ENCODE measurements around the gene KSR2.
A peak's percentile ranks its signal among the peaks of the same experiment; 100 is the strongest.

Gene KSR2

DNA sequence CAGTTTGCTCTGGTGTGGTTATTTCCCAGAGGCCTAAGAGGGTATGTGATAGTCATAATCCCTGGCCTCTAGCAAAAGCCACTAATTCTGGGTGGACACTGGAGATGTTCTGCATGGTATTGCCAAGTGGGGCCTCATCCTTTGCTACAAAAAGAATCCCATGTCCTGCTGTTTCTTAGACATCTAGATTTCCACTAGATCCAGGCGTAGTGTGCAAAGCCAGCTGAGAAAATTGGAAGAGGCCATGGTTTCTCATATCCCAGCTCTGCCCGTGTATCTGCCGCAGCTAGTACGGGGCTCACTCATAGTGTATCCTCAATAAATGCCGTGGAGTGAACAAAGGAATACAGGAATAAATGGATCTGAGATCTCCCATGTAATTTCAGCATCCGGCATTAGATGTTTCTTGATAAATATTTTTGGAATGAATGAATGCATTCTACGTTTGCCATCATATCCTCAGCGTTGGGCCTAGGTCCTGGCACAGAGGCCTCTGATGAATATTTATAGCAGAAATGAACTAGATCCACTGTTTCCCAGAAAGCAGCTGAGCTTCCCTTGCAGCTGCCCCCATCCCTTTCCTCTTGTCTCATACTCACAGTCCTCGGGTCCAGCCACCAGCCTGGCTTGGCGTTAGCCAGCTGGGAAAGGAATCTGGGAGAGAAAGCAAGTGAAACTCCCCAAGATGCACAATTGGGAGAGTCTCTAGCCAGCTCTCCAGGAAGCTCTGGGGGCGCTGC is 531.1 kb downstream of the KSR2 start:
- DNase-seq = no peak

DNA sequence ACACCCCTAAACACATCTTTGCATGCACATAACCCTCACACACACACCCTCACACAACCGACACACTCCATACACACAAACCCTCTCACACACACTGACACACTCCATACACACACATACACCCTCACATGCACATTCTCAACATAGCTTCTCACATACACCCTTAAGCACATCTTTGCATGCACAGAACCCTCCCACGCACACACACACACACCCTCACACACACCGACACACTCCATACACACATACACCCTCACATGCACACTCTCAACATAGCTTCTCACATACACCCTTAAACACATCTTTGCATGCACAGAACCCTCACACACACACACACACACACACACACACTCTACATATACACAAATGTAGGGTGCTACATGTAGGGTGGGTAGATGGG is 534.9 kb downstream of the KSR2 start:
- no peak for DNase-seq

DNA sequence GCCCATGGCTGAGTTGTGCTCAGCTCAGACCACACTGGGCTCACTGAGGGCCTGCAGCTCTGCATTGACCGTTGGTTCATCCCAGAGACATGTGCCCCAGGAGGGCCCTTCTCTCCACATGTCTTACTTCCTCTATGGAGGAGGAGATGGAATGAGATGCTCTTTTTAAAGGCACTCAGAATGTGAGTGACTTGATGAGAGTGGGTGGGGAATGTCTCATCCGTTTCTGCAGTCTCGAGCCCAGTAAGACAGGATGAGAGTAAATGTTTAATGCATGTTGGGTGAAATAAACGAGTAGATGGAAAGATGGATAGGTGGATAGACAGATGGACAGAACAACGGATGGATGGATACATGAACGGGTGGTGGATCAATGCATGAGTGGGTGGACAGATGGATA is 538.5 kb downstream of the KSR2 start:
- no peak for DNase-seq

DNA sequence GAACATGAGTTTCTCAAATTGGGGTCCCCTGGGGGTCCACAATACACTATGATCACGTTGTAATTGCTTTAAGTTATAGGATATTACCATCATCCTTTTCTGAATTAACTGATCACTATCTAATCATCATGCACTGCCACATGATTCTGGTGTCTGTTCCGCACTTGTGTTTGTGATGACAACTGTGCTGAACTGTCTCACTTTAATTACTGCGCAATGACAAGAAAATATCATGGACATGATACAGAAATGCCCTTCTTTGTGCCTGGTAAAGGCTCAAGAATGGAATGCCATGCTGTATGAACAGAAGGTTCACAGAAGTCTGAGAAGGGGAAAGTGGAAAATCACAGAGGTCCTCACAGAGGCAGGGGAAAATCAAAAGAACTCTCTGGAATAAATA is 541.6 kb downstream of the KSR2 start:
- no peak for DNase-seq

DNA sequence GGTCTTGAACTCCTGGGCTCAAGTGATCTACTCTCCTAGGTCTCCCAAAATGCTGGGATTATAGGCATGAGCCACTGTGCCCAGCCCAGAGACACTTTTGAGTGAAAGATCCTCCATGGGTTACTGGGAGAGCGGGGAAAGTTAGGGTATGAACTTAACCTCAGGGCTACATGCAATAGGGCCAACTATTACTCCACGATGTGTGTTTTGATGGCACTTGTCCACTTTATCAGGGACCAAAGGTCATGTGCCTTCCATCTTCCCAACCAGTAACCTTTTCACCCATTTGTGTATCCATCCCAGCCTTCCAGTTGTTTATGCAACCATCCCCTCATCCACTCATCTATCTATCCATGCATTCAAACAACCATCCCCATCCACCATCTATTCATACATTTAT is 546.8 kb downstream of the KSR2 start:
- DNase-seq = no peak

DNA sequence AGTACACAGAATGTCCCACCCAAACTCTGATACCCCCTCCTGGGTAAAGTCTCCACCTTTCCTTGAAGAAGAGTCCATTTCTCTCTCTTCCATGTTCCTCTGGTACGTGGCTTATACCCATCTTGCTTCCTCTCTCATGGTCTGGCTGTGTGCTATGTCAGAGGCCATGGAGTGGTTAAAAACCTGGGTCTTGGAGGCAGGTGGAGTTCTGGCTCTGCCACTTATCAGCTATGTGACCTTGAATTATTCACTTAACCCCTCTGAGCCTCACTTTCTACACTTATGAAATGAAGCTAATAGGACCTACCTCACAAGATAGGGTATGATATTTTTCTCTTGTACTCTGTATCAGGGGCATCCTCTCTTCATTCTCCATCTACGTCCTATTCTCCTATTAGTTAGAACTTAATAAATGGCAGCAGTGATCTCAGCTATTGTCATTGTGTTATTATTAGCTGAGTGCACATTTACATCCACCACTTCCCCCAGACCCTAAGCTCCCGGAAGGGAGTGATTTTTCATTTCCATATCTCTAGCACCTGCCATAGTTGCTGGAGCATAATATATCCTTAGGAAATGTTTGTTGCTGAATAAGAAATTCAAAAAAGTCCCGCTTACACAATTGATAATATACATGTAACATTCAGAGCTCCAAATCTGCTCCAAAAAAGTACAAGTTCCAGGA is 547.6 kb downstream of the KSR2 start:
- no peak for DNase-seq

DNA sequence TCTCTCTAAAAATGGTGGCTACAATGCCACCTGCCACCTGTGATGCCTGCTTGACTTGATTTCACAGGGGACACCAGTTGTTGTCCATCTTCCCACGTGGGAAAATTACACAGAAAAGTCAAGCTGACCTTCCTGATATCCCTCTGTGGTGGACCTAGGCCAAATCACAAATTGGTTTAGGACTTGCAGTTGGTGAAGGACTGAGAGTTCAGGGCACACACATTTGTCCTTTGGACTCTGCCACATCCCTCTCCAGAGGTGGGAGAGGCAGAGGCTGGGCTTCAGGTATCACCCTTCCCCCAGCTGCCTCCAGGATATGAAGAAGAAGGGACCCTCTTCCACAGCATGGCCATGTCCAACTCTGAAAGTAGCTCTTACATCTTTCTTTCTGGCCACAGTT is 551.8 kb downstream of the KSR2 start:
- DNase-seq = no peak

DNA sequence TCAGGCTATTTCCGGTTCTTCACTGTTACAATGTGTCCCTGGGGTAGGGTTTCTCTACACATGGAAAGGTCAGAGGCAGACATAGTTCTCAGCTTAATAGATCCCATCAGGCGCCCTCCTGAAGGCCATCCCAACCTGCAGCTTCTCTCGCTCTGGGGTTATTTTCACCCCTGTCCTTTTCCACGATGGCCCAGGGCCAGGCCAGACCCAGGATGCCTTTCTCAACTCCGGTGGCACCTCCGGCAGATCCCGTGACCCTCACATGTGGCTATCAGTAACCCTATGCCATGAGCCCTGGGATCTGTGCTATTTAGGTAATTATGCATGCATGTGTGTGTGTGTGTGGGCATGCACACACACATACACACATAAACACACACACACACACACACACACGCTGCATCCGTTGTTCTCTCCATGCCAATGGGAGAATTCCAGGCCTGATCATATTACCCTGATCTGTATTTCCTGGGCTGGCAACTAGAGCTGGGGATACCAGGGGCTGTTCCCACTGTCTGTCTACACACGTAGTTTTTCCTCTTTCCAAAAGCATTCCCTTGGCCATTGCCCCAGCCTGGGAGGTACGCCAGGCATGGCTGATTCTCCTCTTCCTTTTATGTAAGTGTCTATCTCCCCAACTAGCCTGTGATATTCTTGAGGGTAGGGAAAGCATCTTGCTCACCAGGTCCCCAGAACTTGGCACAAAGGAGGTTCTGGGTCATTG is 556.2 kb downstream of the KSR2 start:
- DNase-seq = no peak

DNA sequence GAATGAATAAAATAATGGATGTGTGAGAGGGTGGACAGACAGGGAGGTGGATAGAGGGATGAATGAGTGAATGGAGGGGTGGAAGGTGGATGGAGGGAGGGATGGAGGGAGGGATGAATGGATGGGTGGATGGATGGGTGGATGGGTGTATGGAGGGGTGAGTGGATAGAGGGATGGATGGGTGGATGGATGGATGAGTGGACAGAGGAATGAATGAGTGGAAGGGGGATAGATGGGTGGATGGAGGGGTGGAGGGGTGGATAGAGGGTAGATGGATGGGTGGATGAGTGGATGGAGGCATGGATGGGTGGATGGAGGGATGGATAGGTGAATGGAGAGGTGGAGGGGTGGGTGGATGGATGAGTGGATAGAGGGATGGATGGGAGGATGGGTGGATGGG is 559.5 kb downstream of the KSR2 start:
- no peak for DNase-seq

GRCh38 chr12:117408161-117408791 is 560.5 kb downstream of the KSR2 start:
- peak; percentile 48 for DNase-seq

DNA sequence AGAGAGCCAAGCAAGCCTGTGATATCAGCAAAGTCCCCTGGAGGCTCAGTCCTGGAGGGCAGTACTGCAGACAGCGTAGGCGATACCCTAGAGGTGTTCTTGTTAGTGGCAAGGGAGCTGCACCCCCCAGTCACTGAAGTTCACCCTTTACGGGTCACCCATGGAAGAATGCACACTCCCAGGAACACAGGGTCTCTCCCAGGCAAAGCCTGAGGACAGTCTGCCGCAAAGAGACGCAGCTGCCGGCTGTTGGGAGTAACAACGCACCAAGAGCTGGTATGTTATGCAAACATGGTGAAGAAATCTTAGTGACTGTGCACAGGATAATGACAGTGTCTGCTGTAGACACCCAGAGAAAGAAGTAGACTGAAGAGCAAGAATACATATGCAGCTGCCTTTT is 563.9 kb downstream of the KSR2 start:
- DNase-seq = no peak

DNA sequence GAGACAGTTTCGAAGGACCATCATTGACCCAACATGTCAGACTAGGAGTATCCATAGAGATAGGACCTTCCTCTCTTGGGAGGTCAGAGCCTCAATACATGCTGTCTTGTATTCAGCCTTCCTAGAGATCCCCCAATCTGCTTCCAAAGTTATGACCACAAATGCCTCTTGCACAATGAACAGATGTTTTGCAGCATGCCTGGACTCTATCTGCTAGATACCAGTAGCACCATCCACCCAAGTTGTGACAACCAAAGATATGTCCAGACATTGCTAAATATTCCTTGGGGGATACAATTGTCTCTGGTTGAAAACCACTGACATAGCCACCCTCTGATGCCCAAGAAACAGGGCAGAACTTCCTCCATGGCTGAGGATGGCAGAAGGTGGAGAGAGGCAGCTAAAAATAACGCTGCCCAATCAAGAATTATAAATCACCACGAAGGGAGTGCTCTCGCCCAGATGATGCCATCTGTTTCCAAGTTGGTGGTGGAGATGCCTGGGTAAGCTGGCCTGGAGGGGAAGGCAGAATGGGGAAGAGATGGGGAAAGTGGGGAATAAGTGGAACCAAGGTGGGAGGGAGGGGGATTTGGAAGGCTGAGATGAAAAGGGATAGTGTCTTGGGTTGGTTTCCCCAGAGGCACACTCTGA is 564.5 kb downstream of the KSR2 start:
- no peak for DNase-seq

GRCh38 chr12:117403586-117404139 is 565.1 kb downstream of the KSR2 start:
- no peak for DNase-seq

Measured in NCI-H226 (cell line).